Medulla oblongata (tissue), 1 donor: ENCODE measurements around the gene CTNND2.

Experiments
- DNase-seq: peaks from one replicate; pipeline ENCODE4 v3.0.0-alpha.2; 2015; ENCODE audit errors: extremely low spot score

CTNND2 gene

GRCh38 chr5:11261241-11261640 is 643.0 kb downstream of the CTNND2 start:
- peak; percentile 82 for DNase-seq

DNA sequence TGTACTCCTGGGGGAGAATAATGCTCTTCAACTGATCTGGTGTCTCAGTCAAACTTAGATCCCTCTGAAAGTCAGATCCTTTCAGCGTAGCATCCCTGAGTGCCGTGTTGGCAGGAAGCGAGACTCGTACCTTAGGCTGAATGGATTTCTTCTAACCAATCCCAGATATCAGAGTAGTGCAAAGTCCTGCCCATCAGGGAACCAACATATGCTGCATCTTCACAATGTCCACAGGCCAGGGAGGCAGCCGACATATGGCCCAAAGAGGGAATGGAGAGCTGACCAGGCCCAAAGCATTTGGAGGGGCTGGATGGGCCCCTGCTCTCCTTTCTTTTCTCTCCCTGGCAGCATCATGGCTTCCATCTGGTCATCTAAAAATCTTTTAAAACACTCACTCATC is 646.2 kb downstream of the CTNND2 start:
- DNase-seq = no peak

DNA sequence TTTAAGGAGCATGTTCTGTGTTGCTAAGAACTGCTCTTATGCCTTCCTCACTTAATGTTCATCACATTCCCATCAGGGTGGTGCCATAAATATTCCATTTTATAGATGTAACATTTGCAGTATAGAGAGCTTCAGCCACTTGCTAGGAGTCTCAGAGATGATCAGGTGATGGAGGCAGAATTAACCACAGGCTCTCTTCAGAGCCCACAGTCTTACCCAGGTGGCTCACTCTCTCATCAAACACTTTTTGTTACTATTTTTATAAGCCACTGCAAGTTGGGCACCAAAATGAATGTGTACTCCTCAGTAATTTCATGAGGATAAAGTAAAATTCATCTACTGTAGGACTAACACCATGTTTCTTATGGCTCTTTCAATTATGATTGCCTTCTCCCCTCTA is 651.7 kb downstream of the CTNND2 start:
- no peak for DNase-seq

DNA sequence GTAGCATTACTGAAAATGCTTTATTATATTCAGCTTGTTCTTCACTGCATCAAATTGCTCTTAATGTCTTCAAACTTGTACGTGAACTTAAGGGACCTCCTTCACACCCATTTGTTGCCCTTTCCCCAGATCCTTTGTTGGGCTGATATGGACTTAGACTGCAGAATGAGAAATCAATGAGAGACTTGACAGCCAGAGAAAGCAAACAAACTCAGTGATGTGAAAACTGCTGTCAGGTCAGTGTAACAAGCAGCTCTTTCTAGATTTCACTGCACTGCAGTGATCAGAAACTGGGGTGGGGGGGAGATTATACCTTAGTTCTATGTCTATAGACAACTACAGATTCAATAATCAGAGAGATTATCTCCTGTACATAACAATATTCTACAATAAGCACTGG is 652.2 kb downstream of the CTNND2 start:
- no peak for DNase-seq

DNA sequence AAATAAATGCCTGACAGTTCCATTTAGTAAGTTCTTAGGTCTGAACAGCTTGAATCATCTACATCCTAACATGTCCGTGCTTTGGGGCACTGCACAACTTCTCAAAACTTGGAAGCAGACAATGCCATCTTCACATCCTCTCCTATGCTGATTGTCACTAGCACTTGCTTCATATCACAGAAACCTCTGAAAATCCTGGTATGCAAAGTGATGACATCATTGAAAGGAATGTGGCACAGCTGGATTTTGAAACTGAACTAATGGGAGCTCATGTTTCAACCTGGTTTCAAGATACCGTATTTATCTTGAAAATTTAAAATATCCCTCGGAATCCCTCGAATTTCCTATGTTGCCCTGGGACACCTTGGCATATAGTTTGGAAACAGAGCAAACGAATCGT is 653.0 kb downstream of the CTNND2 start:
- no peak for DNase-seq

- no peak for DNase-seq
These were observed 655.3 kb downstream of the CTNND2 start for GRCh38 chr5:11248966-11249365.

DNA sequence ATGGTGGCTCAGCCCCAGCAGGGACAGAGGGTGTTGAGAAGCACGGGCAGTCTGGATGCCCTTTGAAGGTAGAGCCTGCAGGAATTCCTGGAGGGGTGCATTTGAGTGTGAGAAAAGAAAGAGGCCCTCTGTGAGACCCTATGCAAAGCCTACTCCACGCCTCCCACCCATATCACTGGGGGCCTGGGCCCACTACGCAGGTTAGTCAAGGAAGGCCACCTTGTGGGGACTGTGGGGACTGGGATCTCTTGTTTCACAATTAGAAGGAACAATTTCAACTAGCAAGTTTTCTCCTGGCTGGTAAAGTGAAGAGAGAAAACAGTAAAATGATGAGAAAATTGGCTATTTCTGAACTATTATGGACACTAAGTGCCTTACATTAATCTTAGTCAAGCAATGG is 657.0 kb downstream of the CTNND2 start:
- DNase-seq = no peak

GRCh38 chr5:11240293-11241190 is 663.7 kb downstream of the CTNND2 start:
- no peak for DNase-seq

DNA sequence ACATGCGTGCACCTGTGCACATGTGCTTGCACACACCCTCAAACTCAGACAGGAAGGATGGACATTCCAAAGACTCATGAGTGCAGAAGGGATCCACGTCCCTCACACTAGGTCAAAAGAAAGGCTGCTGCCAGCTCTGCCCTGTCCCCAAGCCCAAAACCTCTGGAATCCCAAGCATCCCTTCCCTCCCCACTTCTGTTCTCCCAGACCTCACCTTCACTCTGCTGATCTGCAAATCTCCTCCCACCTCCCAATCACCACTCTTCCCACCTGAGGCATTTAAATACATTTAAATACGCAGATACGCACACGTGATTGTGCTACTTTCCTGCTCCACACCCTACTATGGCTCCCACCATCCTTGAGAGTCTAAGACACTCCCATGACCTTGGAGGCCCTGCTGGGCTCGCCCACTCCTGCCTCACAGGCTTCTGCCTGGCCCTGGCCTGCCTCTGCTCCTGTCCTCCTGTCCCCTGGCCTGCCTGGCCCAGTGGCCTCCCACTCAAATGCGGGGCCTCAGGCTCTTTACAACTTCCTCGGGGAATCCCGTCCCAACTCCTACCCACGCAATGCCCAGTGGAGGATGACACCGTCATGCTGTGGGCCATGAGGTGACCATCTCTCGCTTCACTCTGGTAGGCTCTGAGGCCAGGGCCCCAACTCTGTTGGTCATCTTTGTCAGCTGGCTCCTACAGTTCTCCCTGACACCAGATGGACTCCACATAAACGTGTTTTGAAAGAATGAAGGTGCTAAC is 664.8 kb downstream of the CTNND2 start:
- no peak for DNase-seq

- DNase-seq = peak; percentile 22
These were observed 669.7 kb downstream of the CTNND2 start for GRCh38 chr5:11234501-11234911.

DNA sequence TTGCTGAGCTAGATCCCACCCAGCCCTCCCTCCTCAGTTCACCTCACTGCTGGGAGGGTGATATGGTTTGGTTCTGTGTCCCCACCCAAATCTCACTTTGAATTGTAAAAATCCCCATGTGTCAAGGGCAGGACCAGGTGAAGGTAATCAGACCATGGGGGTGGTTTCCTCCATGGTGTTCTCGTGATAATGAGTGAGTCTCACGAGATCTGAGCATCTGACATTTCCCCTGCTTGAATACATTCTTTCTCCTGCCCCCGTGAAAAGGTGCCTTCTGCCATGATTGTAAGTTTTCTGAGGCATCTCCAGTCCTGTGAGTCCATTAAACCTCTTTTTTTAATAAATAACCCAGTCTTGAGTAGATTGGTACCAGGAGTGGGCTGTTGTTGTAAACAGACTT is 673.4 kb downstream of the CTNND2 start:
- DNase-seq = no peak

GRCh38 chr5:11227064-11227463 is 677.2 kb downstream of the CTNND2 start:
- no peak for DNase-seq

- DNase-seq = peak; percentile 12
These were observed 679.6 kb downstream of the CTNND2 start for GRCh38 chr5:11224436-11225187.

DNA sequence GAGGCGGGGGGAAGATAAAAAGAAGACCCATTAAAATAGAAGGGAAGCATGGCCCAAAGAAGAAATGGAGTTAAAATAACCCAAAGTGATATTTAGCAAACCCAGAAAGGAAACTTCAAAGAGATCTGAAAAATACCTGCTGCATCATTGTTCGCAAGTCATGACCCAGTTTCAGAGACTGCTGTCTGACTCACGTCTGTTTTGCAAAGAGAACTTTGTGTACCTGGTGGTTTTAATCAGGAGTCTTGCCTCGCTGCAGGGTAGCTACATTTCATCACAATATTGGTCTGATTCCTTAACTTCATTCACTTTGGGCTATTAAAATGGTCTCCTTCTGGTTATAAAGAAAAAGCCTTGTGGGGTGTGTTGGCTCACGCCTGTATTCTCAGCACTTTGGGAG is 682.1 kb downstream of the CTNND2 start:
- DNase-seq = no peak

DNA sequence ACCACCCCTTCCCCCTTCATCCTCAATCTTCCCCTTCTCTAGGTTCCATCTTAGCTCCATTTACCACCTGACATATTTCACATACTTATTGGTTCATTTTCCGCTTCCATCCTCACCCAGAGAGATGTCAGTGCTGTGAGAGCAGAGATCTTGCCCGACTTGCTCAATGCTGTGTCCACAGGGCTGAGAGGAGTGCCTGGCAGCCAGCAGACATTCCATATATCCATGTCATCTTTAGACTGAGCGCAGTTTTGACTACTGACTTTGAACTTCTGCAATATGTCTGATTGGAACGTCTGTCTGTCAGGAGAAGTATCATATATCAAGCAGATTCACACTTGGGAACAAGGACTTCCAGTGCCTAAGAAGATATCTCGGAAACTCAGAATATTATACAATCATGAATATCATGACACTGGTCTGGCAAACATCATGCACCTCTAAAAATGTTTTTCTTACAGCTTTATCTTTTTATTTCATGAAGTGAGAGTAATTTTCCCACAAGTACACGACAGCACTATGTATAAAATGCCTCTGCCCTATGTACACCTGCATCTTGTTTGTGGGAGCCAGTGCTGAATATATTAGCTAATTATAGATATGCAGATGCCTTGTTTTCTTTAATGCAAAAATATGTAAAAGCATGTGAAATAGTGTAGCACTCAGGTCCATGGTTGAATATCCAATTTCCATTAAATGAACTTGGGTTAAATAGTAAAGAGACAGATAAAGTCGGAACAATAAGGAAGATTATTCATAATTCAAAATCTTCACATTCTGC is 689.2 kb downstream of the CTNND2 start:
- DNase-seq = no peak

GRCh38 chr5:11212706-11213105 is 691.5 kb downstream of the CTNND2 start:
- DNase-seq = no peak

DNA sequence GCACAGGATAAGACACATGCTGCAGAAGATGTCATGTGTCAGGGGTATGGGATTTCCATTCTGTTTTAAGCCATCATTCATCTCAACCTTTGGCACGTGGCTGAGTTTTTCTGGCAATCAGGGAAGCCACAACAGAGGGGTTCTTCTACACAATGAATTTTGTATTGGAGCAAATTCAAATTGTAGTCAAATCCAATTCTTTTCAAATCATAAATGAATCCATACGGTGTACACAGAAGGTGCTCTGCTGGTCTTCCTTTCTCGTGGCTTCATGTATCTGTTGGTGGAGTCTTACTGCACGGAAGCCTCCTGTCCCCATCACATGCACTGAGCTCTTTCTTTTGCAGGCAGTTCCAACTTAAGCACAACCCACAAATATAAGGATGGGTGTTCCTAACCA is 706.5 kb downstream of the CTNND2 start:
- DNase-seq = no peak

- no peak for DNase-seq
These were observed 712.6 kb downstream of the CTNND2 start for GRCh38 chr5:11191673-11192072.

- peak; percentile 45 for DNase-seq
These were observed 721.7 kb downstream of the CTNND2 start for GRCh38 chr5:11182441-11183080.

DNA sequence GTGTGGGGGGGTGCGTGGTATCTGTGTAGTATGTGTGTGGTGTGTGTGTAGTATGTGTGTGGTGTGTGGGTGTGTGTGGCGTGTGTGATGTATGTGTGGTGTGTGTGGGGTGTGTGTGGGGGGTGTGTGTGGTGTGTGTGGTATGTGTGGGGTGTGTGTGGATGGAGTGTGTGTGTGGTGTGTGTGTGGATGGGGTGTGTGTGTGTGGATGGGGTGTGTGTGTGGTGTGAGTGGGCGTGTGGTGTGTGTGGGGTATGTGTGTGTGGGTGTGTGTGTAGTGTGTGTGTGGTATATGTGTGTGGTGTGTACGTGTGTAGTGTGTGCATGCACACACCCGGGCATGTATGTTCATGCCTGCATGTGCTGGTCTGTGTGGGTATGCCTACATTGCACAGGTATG is 722.3 kb downstream of the CTNND2 start:
- DNase-seq = no peak

- DNase-seq = no peak
These were observed 723.4 kb downstream of the CTNND2 start for GRCh38 chr5:11180890-11181289.
